Activated CD4-positive, alpha-beta T cell treated with anti-CD3 and anti-CD28 coated beads, Interleukin-2, Interleukin-6, amounts not matched to agents 100 ng/mL and 50 ng/mL, durations not matched to agents 16 hours and 8 hours (primary cell): Measurements from ENCODE around the gene IQCH.

ENCODE experiments used
- DNase-seq: peaks from one replicate; pipeline ENCODE4 v3.0.0-alpha.2; 2020

IQCH gene

GRCh38 chr15:67545864-67546263, 291.3 kb downstream of the IQCH start:
- DNase-seq = no peak

GRCh38 chr15:67547064-67547463, 292.5 kb downstream of the IQCH start:
- no peak for DNase-seq

GRCh38 chr15:67547836-67548235, 293.2 kb downstream of the IQCH start:
- DNase-seq = no peak

- DNase-seq = no peak
These were observed 293.8 kb downstream of the IQCH start for GRCh38 chr15:67548236-67548852.

- no peak for DNase-seq
These were observed 294.5 kb downstream of the IQCH start for GRCh38 chr15:67548862-67549651.

GRCh38 chr15:67549736-67550135, 295.1 kb downstream of the IQCH start:
- DNase-seq = no peak

GRCh38 chr15:67550522-67550921, 295.9 kb downstream of the IQCH start:
- DNase-seq = no peak

GRCh38 chr15:67551207-67551743, 296.7 kb downstream of the IQCH start:
- no peak for DNase-seq
